HL-60/S4 treated with retinoic acid at 250 ng/mL for 4 days and 3 days (cell line): Measurements from ENCODE around the gene GPD1.

Experiments used
- in situ Hi-C: fragments of 300-500 bp; cut with MboI; formaldehyde crosslinking; loops from 2 replicates; pipeline ENCODE4 v1.7.0; 2022; ENCODE audit warnings: low sequenced_read_pairs

Gene GPD1

GRCh38 chr12:50090391-50090790, 13.4 kb upstream of the GPD1 start:
- in situ Hi-C loops, result no loop called here

DNA sequence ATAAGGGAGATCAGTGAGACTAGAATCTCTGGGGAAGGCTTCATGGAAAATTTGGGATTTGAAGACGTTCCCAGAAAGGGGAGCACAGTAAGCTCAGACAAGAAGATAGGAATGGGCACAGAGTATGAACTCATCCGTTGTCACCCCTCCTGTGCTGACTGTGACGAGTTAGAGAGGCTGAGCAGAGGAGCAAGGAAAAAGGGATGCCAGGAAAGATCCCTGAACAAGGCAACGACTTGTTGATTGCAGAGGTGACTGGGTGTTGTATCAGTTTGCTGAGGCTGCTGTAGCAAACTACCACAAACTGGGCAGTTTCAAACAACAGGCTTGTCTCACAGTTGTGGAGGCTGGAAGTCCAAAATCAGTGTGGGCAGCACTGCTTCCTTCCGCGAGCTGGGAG, 5.9 kb upstream of the GPD1 start:
- in situ Hi-C loops, result no loop called here

GRCh38 chr12:50099302-50100008, 4.4 kb upstream of the GPD1 start:
- in situ Hi-C loops, result no loop called here

GRCh38 chr12:50100561-50100960, 3.2 kb upstream of the GPD1 start:
- in situ Hi-C loops, result no loop called here

GRCh38 chr12:50101663-50102062, 2.1 kb upstream of the GPD1 start:
- in situ Hi-C loops, result no loop called here

DNA sequence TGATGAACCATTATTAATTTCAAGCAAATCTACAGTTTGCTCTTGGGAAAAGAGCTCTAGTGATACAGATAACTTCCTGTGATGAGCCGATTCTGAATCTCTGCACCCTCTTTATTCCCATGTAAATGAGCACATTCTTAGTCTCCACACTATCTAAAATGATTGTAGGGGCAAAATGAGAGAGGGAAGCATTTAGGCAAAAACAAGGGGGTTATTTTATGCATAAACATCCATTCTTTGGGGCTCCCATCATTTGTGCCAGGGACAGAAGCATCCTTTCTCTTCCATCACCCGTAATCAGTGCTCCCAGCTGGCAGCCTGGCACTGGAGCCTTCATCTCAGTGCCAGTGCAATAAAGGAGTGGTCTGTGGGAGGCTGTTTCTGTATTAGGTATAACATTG, 1.7 kb upstream of the GPD1 start:
- in situ Hi-C loops, result no loop called here

DNA sequence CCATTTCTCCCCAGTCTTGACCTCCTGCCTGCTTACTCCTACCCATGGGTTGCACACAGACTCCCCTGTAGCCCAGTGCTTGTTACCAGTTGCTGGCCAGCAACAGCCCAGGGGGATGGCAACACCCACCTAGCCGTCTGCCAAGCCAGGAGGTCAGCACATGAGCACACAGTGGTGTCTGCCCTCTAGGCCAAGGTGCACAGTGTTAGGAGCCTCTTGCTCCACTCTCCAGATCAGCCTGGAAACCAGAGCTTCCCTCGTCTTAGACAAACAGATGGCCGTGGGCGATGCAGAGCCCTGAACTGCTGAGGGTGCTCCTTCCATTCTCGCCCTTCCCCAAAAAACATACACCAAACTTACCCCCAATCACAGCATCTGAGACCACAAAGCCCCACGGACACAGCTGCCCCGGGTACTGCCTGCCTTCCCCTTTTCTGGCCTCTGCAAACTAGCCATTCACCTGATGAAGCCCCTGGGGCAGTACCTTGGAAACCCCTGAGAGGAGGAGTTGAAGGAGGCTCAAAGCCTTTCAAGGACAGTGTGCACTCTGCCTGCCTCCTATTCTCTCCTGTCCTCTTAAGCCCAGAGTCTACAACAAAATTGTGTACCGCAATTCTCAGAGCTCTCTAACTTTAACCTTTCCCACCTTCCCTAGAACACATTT, 1.0 kb upstream of the GPD1 start:
- in situ Hi-C loops, result no loop called here

- in situ Hi-C loops, result no loop called here
Observed at GRCh38 chr12:50103351-50103750, 457 bp upstream of the GPD1 start.

GRCh38 chr12:50104417-50105366, 884 bp downstream of the GPD1 start:
- in situ Hi-C loops, result no loop called here

- in situ Hi-C loops, result no loop called here
Observed at GRCh38 chr12:50105913-50106450, 2.2 kb downstream of the GPD1 start.

DNA sequence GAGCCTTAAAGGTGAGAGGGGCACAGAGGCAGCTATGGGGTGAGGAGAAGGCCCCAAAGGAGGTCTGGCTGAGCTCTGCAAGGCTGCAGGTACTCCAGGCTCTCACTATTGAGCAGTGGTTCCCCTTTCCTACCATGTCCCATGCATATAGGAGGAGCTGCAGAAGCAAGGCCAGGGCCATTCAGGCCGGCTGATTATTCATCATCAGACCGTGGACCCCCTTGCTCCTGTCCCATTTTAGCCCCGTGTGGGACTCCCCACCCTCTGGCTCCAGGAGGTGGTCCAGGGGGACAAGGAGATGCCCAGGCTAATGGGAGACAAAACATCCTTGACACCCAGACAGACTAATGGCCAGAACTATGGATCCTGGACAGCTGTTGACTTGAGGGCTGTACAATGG, 3.1 kb downstream of the GPD1 start:
- in situ Hi-C loops, result no loop called here

GRCh38 chr12:50107416-50108268, 3.8 kb downstream of the GPD1 start:
- in situ Hi-C loops, result no loop called here

DNA sequence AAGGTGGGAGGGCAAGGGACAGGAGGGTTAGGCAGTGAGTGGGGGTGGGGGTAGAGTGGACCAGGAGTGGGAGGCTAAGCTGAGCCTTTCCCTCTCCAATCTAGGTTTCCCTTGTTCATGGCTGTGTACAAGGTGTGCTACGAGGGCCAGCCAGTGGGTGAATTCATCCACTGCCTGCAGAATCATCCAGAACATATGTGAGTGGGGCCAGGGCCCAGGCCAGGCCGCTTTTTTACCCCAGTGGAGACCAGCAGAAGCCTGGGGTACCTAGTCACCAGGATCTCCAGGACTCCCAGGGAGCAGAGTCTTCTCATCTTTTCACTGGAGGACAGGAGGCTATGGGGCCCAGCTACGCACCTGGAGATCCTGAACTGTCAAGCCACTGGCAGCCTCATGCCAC, 5.5 kb downstream of the GPD1 start:
- in situ Hi-C loops, result no loop called here

GRCh38 chr12:50110127-50110761, 6.4 kb downstream of the GPD1 start:
- in situ Hi-C loops, result no loop called here

DNA sequence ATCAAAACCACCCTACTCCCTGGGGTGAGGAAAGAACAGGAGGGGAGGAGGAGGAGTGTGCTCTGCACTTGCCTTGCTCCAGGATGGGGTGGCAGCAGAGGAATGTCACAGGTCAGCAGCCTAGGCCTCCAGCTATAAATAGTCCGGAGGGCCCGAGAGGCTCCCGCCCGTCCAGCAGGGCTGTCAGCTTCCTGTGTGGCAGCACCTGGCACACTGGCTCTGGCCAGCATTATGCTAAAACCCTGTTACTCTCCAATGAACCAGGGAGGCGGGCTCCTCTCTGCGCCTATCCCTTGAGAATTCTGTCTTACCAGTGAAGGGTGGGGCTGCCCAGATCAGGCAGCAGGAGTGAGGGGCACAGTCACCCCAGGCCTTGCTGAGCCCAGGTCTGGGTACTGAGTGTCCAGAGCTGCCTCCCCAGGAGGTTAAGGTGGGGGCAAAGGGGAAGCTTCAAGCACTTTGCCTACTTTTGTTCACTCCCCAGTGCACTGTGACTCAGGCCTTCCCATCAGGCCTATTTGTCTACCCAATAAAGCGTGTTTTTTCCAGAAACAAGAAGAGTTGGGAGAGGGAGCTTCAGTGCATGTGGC, 7.0 kb downstream of the GPD1 start:
- in situ Hi-C loops, result no loop called here

- in situ Hi-C loops, result no loop called here
Observed at GRCh38 chr12:50111395-50111692, 7.5 kb downstream of the GPD1 start.

DNA sequence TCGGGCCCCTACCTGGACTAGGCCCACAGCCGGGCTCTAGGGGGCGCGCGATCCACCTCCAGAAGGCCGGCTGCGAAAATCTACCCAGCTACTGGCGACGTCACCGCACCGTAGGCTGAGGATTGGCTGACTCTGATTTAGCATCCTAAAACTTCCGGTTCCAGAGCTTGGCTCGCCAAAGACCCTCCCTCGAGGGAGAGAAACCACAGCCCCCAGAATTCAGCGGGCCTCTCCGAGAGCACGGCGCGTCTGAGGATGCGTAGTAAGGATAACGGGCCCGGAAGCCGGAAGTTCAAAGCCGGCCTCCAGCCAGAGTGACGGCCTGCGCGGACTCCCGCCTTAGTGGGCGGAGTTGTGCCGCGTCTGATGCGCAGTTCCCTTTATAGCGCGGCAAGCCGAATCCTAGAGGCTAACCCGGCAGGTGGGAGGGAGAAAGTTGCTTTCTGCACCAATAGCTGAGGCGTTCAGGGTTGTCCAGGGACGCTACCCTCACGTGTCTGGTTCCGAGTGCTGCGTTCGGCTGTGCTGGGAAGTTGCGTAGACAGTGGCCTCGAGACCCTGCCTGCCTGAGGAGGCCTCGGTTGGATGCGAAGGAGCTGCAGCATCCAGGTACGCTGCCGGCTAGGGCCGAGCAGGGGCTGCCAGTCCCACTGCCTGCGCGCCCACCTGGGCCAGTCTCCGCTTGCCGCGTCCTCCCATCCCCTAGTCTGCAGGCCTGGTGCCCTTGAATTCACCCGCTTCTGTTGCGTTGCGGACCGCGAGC, 8.1 kb downstream of the GPD1 start, which contains the start of gene COX14:
Gene COX14 (plus strand): TSS at position 544 of the 763 bp plus-strand sequence. CDS start 7,808 bp downstream, outside the sequence.
- in situ Hi-C loops, result no loop called here

- in situ Hi-C loops, result no loop called here
Observed at GRCh38 chr12:50112456-50113218, 8.8 kb downstream of the GPD1 start.
